ENCODE results near the gene PDE3A. TPM values are rescaled to one million over a fixed set of nuclear protein-coding genes. Genes with fewer than 3 reads are reported as not detected.

PDE3A gene
- total and polyA plus RNA-seq, 2 experiments from 2014 or later = 1.8 to 2.7 TPM

- Histone ChIP-seq H3K27ac (no peak overlapping the region), H3K4me3 (no peak overlapping the region), H3K27me3 (no peaks in the 10 kb centered on the region), H3K9me3 (ENCODE audit: low read depth) (no peaks in the 10 kb centered on the region), H3K4me1 (ENCODE audit: low read depth) (peaks cover 7% of the 10 kb centered on the region), H3K36me3 (no peaks in the 10 kb centered on the region)
- DNase-seq (ENCODE audit: low read depth in 1 of 2, low spot score in 1 of 2) = peak in 1 of 2 donors; percentile 16
- TF ChIP-seq, protein P1, sequence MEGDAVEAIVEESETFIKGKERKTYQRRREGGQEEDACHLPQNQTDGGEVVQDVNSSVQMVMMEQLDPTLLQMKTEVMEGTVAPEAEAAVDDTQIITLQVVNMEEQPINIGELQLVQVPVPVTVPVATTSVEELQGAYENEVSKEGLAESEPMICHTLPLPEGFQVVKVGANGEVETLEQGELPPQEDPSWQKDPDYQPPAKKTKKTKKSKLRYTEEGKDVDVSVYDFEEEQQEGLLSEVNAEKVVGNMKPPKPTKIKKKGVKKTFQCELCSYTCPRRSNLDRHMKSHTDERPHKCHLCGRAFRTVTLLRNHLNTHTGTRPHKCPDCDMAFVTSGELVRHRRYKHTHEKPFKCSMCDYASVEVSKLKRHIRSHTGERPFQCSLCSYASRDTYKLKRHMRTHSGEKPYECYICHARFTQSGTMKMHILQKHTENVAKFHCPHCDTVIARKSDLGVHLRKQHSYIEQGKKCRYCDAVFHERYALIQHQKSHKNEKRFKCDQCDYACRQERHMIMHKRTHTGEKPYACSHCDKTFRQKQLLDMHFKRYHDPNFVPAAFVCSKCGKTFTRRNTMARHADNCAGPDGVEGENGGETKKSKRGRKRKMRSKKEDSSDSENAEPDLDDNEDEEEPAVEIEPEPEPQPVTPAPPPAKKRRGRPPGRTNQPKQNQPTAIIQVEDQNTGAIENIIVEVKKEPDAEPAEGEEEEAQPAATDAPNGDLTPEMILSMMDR (IDR thresholded peaks at IDR 0.05; ENCODE audit: low read depth, low read length) = no peak
These were observed 217.6 kb downstream of the PDE3A start for GRCh38 chr12:20585913-20586312.

- TF ChIP-seq, protein P1 (IDR thresholded peaks at IDR 0.05; ENCODE audit: low read depth, low read length) = no peak
- DNase-seq (ENCODE audit: low read depth in 1 of 2, low spot score in 1 of 2) = peak in 1 of 2 donors; percentile 80
- H3K27ac ChIP-seq = peak overlapping the region; percentile 24
These were observed 219.7 kb downstream of the PDE3A start for GRCh38 chr12:20588042-20588441.

DNA sequence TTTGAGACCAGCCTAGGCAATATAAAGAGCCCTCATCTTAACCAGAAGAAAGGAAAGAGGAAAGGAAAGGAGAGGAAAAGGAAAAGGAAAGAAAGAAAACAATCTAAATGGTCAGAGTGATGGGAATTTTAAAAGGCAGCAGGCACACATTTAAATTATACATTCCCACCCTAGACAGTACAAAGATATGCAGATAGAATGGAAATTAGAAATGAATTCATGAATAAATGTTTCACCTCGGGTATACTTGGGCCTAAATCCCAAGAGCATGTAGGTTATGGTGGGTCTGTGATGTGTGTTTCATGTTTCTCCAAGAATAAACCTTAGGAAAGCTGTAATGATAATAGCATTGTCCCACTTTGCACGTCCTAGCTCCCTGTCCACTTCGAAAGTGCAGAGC lies 222.2 kb downstream of the PDE3A start:
- H3K9me3 ChIP-seq (ENCODE audit: low read depth) = no peaks in the 10 kb centered on the region
- no peaks in the 10 kb centered on the region for H3K27me3 ChIP-seq
- DNase-seq (ENCODE audit: low read depth in 1 of 2, low spot score in 1 of 2) = no peak
- TF ChIP-seq, protein P1 (IDR thresholded peaks at IDR 0.05; ENCODE audit: low read depth, low read length) = no peak
- peaks cover 11% of the 10 kb centered on the region for H3K4me1 ChIP-seq (ENCODE audit: low read depth)
- H3K27ac ChIP-seq = no peak overlapping the region
- no peak overlapping the region for H3K4me3 ChIP-seq
- H3K36me3 ChIP-seq = no peaks in the 10 kb centered on the region

More at GRCh38 chr12:20588042-20588441, 219.7 kb downstream of the PDE3A start:
- Histone ChIP-seq H3K27me3 (no peaks in the 10 kb centered on the region), H3K36me3 (no peaks in the 10 kb centered on the region), H3K9me3 (ENCODE audit: low read depth) (no peaks in the 10 kb centered on the region), H3K4me3 (no peak overlapping the region), H3K4me1 (ENCODE audit: low read depth) (peaks cover 11% of the 10 kb centered on the region)

GRCh38 chr12:20592556-20592955 lies 224.2 kb downstream of the PDE3A start:
- TF ChIP-seq, protein P1 (IDR thresholded peaks at IDR 0.05; ENCODE audit: low read depth, low read length) = no peak
- no peak for DNase-seq (ENCODE audit: low read depth in 1 of 2, low spot score in 1 of 2)

DNA sequence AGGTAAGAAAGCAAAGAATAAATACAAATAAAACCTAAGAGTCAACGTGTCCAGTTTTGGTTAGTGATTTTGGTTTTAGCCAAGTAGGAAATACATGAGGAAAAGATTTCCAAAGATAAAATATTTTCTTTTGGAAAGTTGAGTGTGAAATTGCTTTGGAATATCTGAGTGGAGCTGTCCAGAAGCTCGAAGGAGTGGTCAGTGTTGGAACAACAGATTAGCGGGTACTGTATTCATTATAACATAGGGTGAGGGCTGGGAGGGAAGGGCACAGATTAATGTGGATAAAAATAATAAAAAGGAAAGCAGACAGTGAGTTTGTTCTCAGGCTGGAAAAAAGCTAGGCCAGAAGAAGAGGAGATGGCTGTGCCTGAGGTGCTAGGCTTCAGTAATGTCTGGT lies 225.3 kb downstream of the PDE3A start:
- no peak for DNase-seq (ENCODE audit: low read depth in 1 of 2, low spot score in 1 of 2)
- no peak overlapping the region for H3K27ac ChIP-seq
- no peaks in the 10 kb centered on the region for H3K27me3 ChIP-seq
- H3K36me3 ChIP-seq = no peaks in the 10 kb centered on the region
- no peak overlapping the region for H3K4me3 ChIP-seq
- no peaks in the 10 kb centered on the region for H3K9me3 ChIP-seq (ENCODE audit: low read depth)
- peaks cover 4% of the 10 kb centered on the region for H3K4me1 ChIP-seq (ENCODE audit: low read depth)
- TF ChIP-seq, protein P1 (IDR thresholded peaks at IDR 0.05; ENCODE audit: low read depth, low read length) = no peak

More at GRCh38 chr12:20592556-20592955, 224.2 kb downstream of the PDE3A start:
- H3K9me3 ChIP-seq (ENCODE audit: low read depth) = no peaks in the 10 kb centered on the region
- H3K36me3 ChIP-seq = no peaks in the 10 kb centered on the region
- H3K4me3 ChIP-seq = no peak overlapping the region
- H3K27ac ChIP-seq = no peak overlapping the region
- no peaks in the 10 kb centered on the region for H3K27me3 ChIP-seq
- H3K4me1 ChIP-seq (ENCODE audit: low read depth) = peaks cover 9% of the 10 kb centered on the region

GRCh38 chr12:20596061-20596460 lies 227.7 kb downstream of the PDE3A start:
- DNase-seq (ENCODE audit: low read depth in 1 of 2, low spot score in 1 of 2) = no peak
- no peaks in the 10 kb centered on the region for H3K36me3 ChIP-seq
- H3K27ac ChIP-seq = no peak overlapping the region
- TF ChIP-seq, protein P1 (IDR thresholded peaks at IDR 0.05; ENCODE audit: low read depth, low read length) = no peak
- H3K27me3 ChIP-seq = no peaks in the 10 kb centered on the region
- no peaks in the 10 kb centered on the region for H3K9me3 ChIP-seq (ENCODE audit: low read depth)
- no peak overlapping the region for H3K4me3 ChIP-seq
- H3K4me1 ChIP-seq (ENCODE audit: low read depth) = peaks cover 4% of the 10 kb centered on the region

All from cardiac muscle cell (in vitro differentiated cells and primary cell).